ENCODE data around the gene SEMA3A.

SEMA3A gene

DNA sequence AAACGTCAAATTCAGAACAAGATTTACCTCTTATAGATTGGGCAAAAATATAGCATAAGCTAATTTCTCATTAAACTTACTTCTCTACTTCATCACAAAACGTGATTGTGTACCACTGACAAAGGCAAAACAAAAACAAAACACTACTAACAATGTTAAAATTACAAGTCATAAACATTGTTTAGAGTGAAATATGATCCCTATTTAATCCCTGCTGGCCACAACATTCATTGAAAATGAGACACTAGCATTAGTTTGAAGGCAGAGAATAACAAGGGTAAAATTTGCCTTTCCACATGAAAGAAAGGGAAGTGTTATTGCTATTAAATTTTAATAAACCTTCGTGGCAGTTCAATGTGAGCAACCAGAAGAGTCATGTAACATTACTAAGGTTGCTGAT, 45.0 kb downstream of the SEMA3A start:
- TF ChIP-seq, protein P1, sequence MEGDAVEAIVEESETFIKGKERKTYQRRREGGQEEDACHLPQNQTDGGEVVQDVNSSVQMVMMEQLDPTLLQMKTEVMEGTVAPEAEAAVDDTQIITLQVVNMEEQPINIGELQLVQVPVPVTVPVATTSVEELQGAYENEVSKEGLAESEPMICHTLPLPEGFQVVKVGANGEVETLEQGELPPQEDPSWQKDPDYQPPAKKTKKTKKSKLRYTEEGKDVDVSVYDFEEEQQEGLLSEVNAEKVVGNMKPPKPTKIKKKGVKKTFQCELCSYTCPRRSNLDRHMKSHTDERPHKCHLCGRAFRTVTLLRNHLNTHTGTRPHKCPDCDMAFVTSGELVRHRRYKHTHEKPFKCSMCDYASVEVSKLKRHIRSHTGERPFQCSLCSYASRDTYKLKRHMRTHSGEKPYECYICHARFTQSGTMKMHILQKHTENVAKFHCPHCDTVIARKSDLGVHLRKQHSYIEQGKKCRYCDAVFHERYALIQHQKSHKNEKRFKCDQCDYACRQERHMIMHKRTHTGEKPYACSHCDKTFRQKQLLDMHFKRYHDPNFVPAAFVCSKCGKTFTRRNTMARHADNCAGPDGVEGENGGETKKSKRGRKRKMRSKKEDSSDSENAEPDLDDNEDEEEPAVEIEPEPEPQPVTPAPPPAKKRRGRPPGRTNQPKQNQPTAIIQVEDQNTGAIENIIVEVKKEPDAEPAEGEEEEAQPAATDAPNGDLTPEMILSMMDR (IDR thresholded peaks at IDR 0.05; ENCODE audit: extremely low read depth, insufficient read depth, missing control alignments), result no peak
- DNase-seq (ENCODE audit: low spot score), result no peak
- in situ Hi-C loops (cut with MboI; ENCODE audit: low pct_unique_long_range_greater_than_20kb, low sequenced_read_pairs, unreplicated experiment), result no loop called here

DNA sequence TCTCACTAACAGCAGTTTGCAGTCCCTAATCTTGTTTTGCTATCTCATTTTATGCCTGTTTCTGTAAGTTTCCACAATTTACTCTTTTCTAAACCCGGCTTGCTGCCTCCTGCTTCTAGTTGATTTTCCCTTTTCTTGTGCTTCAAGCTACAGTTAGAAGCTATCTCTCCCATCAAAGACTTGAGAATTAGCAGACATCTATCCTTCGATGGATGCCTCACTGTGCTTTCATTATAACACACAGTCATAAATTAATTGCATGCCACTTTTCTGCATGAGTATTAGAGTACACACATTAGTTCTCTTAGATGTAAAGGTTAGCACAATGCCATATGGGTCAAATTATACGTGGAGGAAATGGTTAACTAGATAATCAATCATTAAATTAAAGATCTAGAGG, 48.7 kb downstream of the SEMA3A start:
- in situ Hi-C loops (cut with MboI; ENCODE audit: low pct_unique_long_range_greater_than_20kb, low sequenced_read_pairs, unreplicated experiment), result no loop called here
- DNase-seq (ENCODE audit: low spot score), result no peak
- TF ChIP-seq, protein P1 (IDR thresholded peaks at IDR 0.05; ENCODE audit: extremely low read depth, insufficient read depth, missing control alignments), result no peak

DNA sequence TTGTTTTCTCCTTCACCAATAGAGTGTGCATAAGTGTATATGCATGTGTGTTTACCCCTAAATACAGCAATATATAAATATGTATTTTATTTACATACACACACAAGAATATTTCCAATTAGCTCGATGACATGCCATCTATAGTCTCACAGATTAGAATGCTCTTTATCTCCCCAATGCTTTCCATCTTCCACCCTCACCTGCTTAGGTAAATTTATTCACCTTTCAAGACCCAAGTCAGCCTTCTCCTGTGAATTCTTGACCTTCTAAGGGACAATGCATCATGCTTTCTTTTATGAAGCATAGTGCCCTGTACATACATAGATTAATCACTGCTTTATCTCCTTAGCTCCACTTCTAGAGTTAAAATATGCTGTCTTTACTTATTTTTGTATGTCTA, 49.7 kb downstream of the SEMA3A start:
- TF ChIP-seq, protein P1 (IDR thresholded peaks at IDR 0.05; ENCODE audit: extremely low read depth, insufficient read depth, missing control alignments), result no peak
- in situ Hi-C loops (cut with MboI; ENCODE audit: low pct_unique_long_range_greater_than_20kb, low sequenced_read_pairs, unreplicated experiment), result no loop called here

DNA sequence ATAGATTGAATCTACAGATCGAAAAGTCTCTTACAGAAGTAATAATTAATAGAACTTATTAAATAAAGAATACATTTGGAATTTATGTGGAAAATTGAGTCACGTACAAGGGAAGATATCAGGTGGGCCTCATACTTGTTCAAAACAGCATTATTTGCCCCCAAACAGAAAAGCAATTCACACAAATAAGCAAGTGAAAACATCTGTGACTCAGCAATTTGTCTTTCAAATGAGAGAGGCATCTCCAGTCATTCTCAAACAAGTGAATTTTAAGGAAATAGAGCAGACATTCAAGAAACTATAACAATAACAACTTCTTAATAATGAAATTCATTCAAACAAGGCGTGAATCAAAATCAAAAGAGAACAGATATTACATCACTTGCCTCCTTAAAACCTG, 50.1 kb downstream of the SEMA3A start:
- DNase-seq (ENCODE audit: low spot score), result no peak
- in situ Hi-C loops (cut with MboI; ENCODE audit: low pct_unique_long_range_greater_than_20kb, low sequenced_read_pairs, unreplicated experiment), result no loop called here
- TF ChIP-seq, protein P1 (IDR thresholded peaks at IDR 0.05; ENCODE audit: extremely low read depth, insufficient read depth, missing control alignments), result no peak

More for the DNA sequence above, 49.7 kb downstream of the SEMA3A start:
- no peak for DNase-seq (ENCODE audit: low spot score)

DNA sequence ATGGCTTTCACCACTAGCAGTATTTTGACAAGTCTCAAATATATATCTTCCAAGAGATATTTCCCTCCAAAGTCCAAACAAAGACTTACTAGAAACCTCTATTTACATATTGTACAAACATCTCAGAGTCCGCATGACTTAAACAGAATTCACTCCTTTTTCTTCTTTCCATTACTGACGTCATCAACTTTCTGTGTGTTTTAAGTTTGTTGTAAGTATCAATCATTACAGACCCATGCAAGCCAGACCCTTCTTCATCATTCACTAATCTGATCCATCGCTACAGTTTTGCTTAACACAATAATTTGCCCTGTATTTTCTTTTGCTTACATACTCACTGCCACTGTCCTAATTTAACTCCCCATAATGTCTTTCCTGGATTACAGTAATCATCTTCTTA, 51.9 kb downstream of the SEMA3A start:
- TF ChIP-seq, protein P1 (IDR thresholded peaks at IDR 0.05; ENCODE audit: extremely low read depth, insufficient read depth, missing control alignments), result no peak
- no peak for DNase-seq (ENCODE audit: low spot score)

DNA sequence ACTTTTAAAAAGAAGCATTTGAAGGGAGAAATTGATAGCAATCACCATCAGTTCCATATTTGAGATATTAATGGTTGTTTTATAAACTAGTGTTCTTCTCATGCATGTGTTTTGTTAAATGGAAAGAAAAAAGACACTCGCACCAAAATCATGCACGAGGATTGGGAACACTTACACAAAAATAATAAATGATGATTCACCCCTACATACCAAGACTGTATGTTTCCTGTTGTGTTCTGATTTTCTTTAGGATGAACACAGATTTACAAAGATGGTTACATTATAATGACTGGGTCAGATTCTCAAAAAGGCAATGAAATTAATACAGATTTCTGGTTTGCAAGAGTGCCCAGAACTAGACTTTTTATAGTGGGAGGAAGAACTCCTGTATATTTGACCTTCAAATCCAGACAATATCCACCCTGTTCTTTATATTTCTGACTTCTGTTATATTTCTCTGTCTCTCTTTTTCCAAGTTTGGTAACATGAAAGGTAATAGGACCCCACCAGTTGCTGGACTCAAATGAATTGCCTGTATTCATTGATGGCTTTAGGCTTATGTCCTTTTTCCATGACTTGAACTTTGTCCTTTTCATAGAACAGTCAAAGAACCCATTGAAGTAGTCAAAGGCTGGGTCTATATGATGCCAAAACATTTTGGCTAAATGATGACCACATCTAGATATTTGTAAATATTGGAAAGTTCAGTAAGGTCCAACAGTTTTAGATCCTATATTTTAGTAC, 54.4 kb downstream of the SEMA3A start:
- TF ChIP-seq, protein P1 (IDR thresholded peaks at IDR 0.05; ENCODE audit: extremely low read depth, insufficient read depth, missing control alignments), result no peak
- no peak for DNase-seq (ENCODE audit: low spot score)
- in situ Hi-C loops (cut with MboI; ENCODE audit: low pct_unique_long_range_greater_than_20kb, low sequenced_read_pairs, unreplicated experiment), result no loop called here

More for the DNA sequence above, 51.9 kb downstream of the SEMA3A start:
- in situ Hi-C loops (cut with MboI; ENCODE audit: low pct_unique_long_range_greater_than_20kb, low sequenced_read_pairs, unreplicated experiment), result no loop called here
